DMS153 treated with DMSO at 0.1 percent for 48 hours (cell line): ENCODE results near the gene RPL13A.
"Not testable (repeated sequence)": the region's sequence is repeated elsewhere in the genome, so short reads cannot be mapped to it uniquely, and the experiment has no call there.

Source experiments
- DNase-seq: peaks from one replicate; lab custom pipeline; 2025; ENCODE audit not compliant: unreplicated experiment; lab: John Stamatoyannopoulos, UW

Gene RPL13A

GRCh38 chr19:49455773-49456172 lies 31.6 kb upstream of the RPL13A start:
- no peak for DNase-seq

- no peak for DNase-seq
Observed at GRCh38 chr19:49456326-49456725, 31.1 kb upstream of the RPL13A start.

GRCh38 chr19:49458567-49458903 lies 28.9 kb upstream of the RPL13A start:
- DNase-seq, result no peak

GRCh38 chr19:49459388-49459787 lies 28.0 kb upstream of the RPL13A start:
- no peak for DNase-seq

- not testable (repeated sequence) for DNase-seq
Observed at GRCh38 chr19:49461130-49461529, 26.3 kb upstream of the RPL13A start.

GRCh38 chr19:49461656-49462055 lies 25.8 kb upstream of the RPL13A start:
- DNase-seq, result no peak

- no peak for DNase-seq
Observed at GRCh38 chr19:49462492-49462891, 24.9 kb upstream of the RPL13A start.

- no peak for DNase-seq
Observed at GRCh38 chr19:49463960-49464740, 23.3 kb upstream of the RPL13A start.

GRCh38 chr19:49465371-49465770 lies 22.0 kb upstream of the RPL13A start:
- no peak for DNase-seq

GRCh38 chr19:49468199-49468598 lies 19.2 kb upstream of the RPL13A start:
- DNase-seq, result no peak

- DNase-seq, result peak; percentile 25
Observed at GRCh38 chr19:49468746-49469447, 18.5 kb upstream of the RPL13A start.

GRCh38 chr19:49469828-49470614 lies 17.4 kb upstream of the RPL13A start:
- no peak for DNase-seq

- no peak for DNase-seq
Observed at GRCh38 chr19:49470615-49470978, 16.8 kb upstream of the RPL13A start.

GRCh38 chr19:49472936-49473335 lies 14.5 kb upstream of the RPL13A start:
- DNase-seq, result no peak

- DNase-seq, result not testable (repeated sequence)
Observed at GRCh38 chr19:49473501-49473867, 13.9 kb upstream of the RPL13A start.

- DNase-seq, result peak; percentile 52
Observed at GRCh38 chr19:49473868-49474541, 13.4 kb upstream of the RPL13A start, which contains the start of gene FLT3LG. FLT3LG (plus strand) TSS chr19:49474215; CDS start chr19:49474640, 425 bp downstream.

- DNase-seq, result no peak
Observed at GRCh38 chr19:49474542-49474924, 12.9 kb upstream of the RPL13A start.

- DNase-seq, result no peak
Observed at GRCh38 chr19:49475191-49475917, 12.1 kb upstream of the RPL13A start.

- DNase-seq, result no peak
Observed at GRCh38 chr19:49475995-49476880, 11.2 kb upstream of the RPL13A start.
